Tibial nerve (tissue), 4 donors: Measurements from ENCODE around the gene PRODH2. TPM values are rescaled to one million over a fixed set of nuclear protein-coding genes. Genes with fewer than 3 reads are reported as not detected.

Experiments used
- DNase-seq, 2 donors: peaks; one replicate each; pipeline ENCODE4 v3.0.0-alpha.2; 2019; ENCODE audit warnings: low spot score in 2 of 2
- H3K27ac ChIP-seq, 4 donors: fragments of 200-600 bp; sonication (generic) in 3 of 4; one replicate each; pipeline ENCODE4 v1.5.1; 2017 to 2019; ENCODE audit warnings: mild to moderate bottlenecking in 1 of 4
- H3K27me3 ChIP-seq, 2 donors: fragments of 200-600 bp; sonication (generic) in 1 of 2; one replicate each; pipeline versions ENCODE4 v1.5.1 to v1.6.0; 2017 to 2019
- H3K36me3 ChIP-seq, 3 donors: fragments of 200-600 bp; sonication (generic); one replicate each; pipeline ENCODE4 v1.5.1; 2018 to 2019
- H3K4me1 ChIP-seq, 4 donors: fragments of 200-600 bp; sonication (generic) in 3 of 4; one replicate each; pipeline ENCODE4 v1.5.1; 2017 to 2019
- H3K4me3 ChIP-seq, 4 donors: fragments of 200-600 bp; sonication (generic) in 3 of 4; one replicate each; pipeline ENCODE4 v1.5.1; 2017 to 2019; ENCODE audit warnings: mild to moderate bottlenecking in 1 of 4, moderate library complexity in 1 of 4
- H3K9me3 ChIP-seq, 4 donors: fragments of 200-600 bp; sonication (generic) in 3 of 4; one replicate each; pipeline ENCODE4 v1.5.1; 2017 to 2019
- CTCF ChIP-seq, 5 experiments: fragments of 200-600 bp in 3 of 5; fragments of 450-650 bp in 2 of 5; sonication (generic) in 3 of 5; IDR thresholded peaks; one replicate each; pipeline ENCODE4 v1.5.1; 2016 to 2019; ENCODE audit warnings: antibody characterized with exemption in 5 of 5, mild to moderate bottlenecking in 3 of 5, moderate library complexity in 2 of 5
- EP300 ChIP-seq, 2 donors: sonication (generic); formaldehyde crosslinking; IDR thresholded peaks; one replicate each; pipeline ENCODE4 v1.6.1; 2017; ENCODE audit warnings: antibody characterized with exemption in 2 of 2, mild to moderate bottlenecking in 1 of 2
- POLR2A ChIP-seq, 2 donors: fragments of 450-650 bp; IDR thresholded peaks; one replicate each; pipeline ENCODE4 v1.6.1; 2017; ENCODE audit warnings: antibody characterized with exemption in 2 of 2, mild to moderate bottlenecking in 2 of 2, moderate library complexity in 2 of 2
- WGBS, 2 donors: methylation state at CpG; one replicate each; pipeline ENCODE4 v1.1.5; 2018; 5-methylcytosine and 5-hydroxymethylcytosine counted together
- total RNA-seq, 4 donors: library from RNA; depleted of rRNA; stranded (reverse); fragments of >200 nt; gene quantifications; one replicate each; pipeline ENCODE4 v1.1.0, GENCODE V29; 2016

Gene PRODH2
- total RNA-seq, 4 donors from 2014 or later: not detected

GRCh38 chr19:35783469-35784434 lies 28.9 kb downstream of the PRODH2 start:
- no peak for DNase-seq
- Histone ChIP-seq H3K4me1 (no peaks in the 10 kb centered on the region), H3K27ac (no peak overlapping the region), H3K9me3 (no peaks in the 10 kb centered on the region), H3K27me3 (no peaks in the 10 kb centered on the region), H3K36me3 (peaks cover 0 to 96% (median 0%) of the 10 kb centered on the region in 3 donors), H3K4me3 (no peak overlapping the region)
- no peak for TF ChIP-seq POLR2A (IDR thresholded peaks at IDR 0.05)
- no peak for TF ChIP-seq EP300 (IDR thresholded peaks at IDR 0.05)
- TF ChIP-seq CTCF (IDR thresholded peaks at IDR 0.05): no peak
- WGBS, 2 donors: 77 to 79% methylated on average over 20 to 25 of the region's 28 CpGs

- H3K4me1 ChIP-seq: peaks cover 0 to 2% (median 0%) of the 10 kb centered on the region in 4 donors
- H3K27me3 ChIP-seq: no peaks in the 10 kb centered on the region
- H3K9me3 ChIP-seq: no peaks in the 10 kb centered on the region
- H3K27ac ChIP-seq: no peak overlapping the region
- 91 to 97% methylated on average over 10 of the region's 12 CpGs for WGBS, 2 donors
- no peak overlapping the region for H3K4me3 ChIP-seq
- peaks cover 0 to 100% (median 0%) of the 10 kb centered on the region in 3 donors for H3K36me3 ChIP-seq
- DNase-seq: no peak
- TF ChIP-seq POLR2A (IDR thresholded peaks at IDR 0.05) (no peak), CTCF (IDR thresholded peaks at IDR 0.05) (no peak), EP300 (IDR thresholded peaks at IDR 0.05) (no peak)
Measured at GRCh38 chr19:35782589-35782988, 30.1 kb downstream of the PRODH2 start.

DNA sequence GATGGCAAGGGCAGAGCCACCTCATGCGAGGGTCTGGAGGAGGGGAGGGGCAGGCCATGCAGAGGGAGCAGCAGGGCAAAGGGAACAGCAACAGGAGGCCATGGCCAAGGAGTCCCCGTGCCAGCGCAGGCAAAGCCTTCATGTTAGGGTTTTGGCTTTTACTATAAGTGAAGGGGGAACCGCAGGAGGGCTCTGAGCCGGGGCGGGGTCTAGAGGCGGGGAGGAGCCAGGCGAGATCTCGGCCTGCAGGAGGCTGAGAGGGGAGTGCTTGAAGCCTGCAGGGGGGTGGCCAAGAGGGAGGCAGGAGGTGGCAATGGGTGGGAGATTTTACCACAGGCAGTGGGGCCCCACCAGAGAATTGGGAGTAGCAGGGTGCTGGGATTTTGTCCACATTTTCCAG lies 31.0 kb downstream of the PRODH2 start:
- DNase-seq: no peak
- Histone ChIP-seq H3K4me3 (no peak overlapping the region), H3K36me3 (peaks cover 0 to 93% (median 0%) of the 10 kb centered on the region in 3 donors), H3K4me1 (peaks cover 0 to 11% (median 2%) of the 10 kb centered on the region in 4 donors), H3K27ac (no peak overlapping the region), H3K9me3 (no peaks in the 10 kb centered on the region), H3K27me3 (no peaks in the 10 kb centered on the region)
- TF ChIP-seq POLR2A (IDR thresholded peaks at IDR 0.05) (no peak), EP300 (IDR thresholded peaks at IDR 0.05) (no peak)
- 73 to 75% methylated on average over 9 of the region's 9 CpGs for WGBS, 2 donors

DNA sequence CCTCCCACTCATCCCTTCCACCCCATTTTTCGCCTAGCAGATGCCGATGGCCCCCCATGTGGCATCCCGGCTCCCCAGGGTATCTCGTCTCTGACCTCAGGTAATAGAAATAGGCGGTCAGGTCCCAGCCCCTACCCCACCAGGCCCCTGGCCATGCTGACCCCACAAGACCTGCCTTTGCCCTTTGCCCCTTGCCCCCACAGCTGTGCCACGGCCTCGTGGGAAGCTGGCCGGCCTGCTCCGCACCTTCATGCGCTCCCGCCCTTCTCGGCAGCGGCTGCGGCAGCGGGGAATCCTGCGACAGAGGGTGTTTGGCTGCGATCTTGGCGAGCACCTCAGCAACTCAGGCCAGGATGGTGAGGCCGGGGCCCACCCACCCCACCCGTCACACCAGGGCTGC lies 31.9 kb downstream of the PRODH2 start:
- no peaks in the 10 kb centered on the region for H3K9me3 ChIP-seq

DNA sequence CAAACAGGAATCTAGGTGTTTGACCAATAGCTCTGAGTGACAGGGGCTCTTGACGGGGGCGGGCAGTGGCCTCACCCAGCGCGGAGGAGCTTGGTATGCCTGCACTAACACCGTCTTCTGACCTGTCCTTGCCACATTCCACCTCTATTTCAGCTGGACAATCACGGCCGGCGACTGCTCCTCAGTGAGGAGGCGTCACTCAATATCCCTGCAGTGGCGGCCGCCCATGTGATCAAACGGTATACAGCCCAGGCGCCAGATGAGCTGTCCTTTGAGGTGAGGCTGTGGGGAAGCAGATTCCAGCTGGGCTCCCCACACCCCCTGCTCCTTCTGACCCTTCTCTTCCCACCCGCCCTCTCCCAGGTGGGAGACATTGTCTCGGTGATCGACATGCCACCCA lies 32.6 kb downstream of the PRODH2 start:
- no peak for DNase-seq
- WGBS, 2 donors: 90 to 92% methylated on average over 16 of the region's 16 CpGs
- Histone ChIP-seq H3K9me3 (no peaks in the 10 kb centered on the region), H3K4me3 (no peak overlapping the region), H3K27ac (no peak overlapping the region), H3K27me3 (no peaks in the 10 kb centered on the region), H3K36me3 (peaks cover 0 to 77% (median 0%) of the 10 kb centered on the region in 3 donors), H3K4me1 (peaks cover 0 to 24% (median 13%) of the 10 kb centered on the region in 4 donors)
- no peak for TF ChIP-seq POLR2A (IDR thresholded peaks at IDR 0.05)
- no peak for TF ChIP-seq CTCF (IDR thresholded peaks at IDR 0.05)

More for the DNA sequence above, 31.9 kb downstream of the PRODH2 start:
- Histone ChIP-seq H3K4me3 (no peak overlapping the region), H3K36me3 (peaks cover 0 to 84% (median 0%) of the 10 kb centered on the region in 3 donors), H3K4me1 (peaks cover 0 to 20% (median 11%) of the 10 kb centered on the region in 4 donors), H3K27me3 (no peaks in the 10 kb centered on the region), H3K27ac (no peak overlapping the region)
- no peak for TF ChIP-seq EP300 (IDR thresholded peaks at IDR 0.05)
- no peak for TF ChIP-seq CTCF (IDR thresholded peaks at IDR 0.05)
- no peak for TF ChIP-seq POLR2A (IDR thresholded peaks at IDR 0.05)
- 89 to 92% methylated on average over 20 of the region's 20 CpGs for WGBS, 2 donors
- DNase-seq: no peak
